ENCODE measurements around the gene WDR45B. TPM values are rescaled to one million over a fixed set of nuclear protein-coding genes. Genes with fewer than 3 reads are reported as not detected.

Gene WDR45B
- total RNA-seq, 4 donors from 2014 or later, result 57.3 to 81.4 (median 74.4) TPM

GRCh38 chr17:82638183-82638773 lies 10.0 kb downstream of the WDR45B start:
- peaks cover 0 to 32% (median 11%) of the 10 kb centered on the region in 4 donors for H3K4me1 ChIP-seq
- WGBS, result 75% methylated on average over 5 of the region's 5 CpGs
- TF ChIP-seq POLR2A (IDR thresholded peaks at IDR 0.05; ENCODE audit: low read depth) (no peak), CTCF (IDR thresholded peaks at IDR 0.05) (no peak), EP300 (IDR thresholded peaks at IDR 0.05) (no peak), POLR2AphosphoS5 (IDR thresholded peaks at IDR 0.05) (no peak)
- H3K36me3 ChIP-seq, result peaks cover 14 to 64% (median 51%) of the 10 kb centered on the region in 4 donors
- no peak overlapping the region for H3K4me3 ChIP-seq
- no peaks in the 10 kb centered on the region for H3K27me3 ChIP-seq
- H3K9me3 ChIP-seq, result no peaks in the 10 kb centered on the region
- intact Hi-C loops (cut with DNase I), result no loop called here
- DNase-seq (ENCODE audit: extremely low spot score), result no peak
- H3K27ac ChIP-seq (replicated peaks in 1 of 4), result no peak overlapping the region

GRCh38 chr17:82636626-82637598 lies 11.3 kb downstream of the WDR45B start:
- Histone ChIP-seq H3K9me3 (no peaks in the 10 kb centered on the region), H3K4me1 (peaks cover 0 to 32% (median 11%) of the 10 kb centered on the region in 4 donors), H3K36me3 (peaks cover 4 to 59% (median 38%) of the 10 kb centered on the region in 4 donors), H3K27ac (replicated peaks in 1 of 4) (no peak overlapping the region), H3K27me3 (no peaks in the 10 kb centered on the region), H3K4me3 (no peak overlapping the region)
- TF ChIP-seq CTCF (IDR thresholded peaks at IDR 0.05) (no peak), POLR2A (IDR thresholded peaks at IDR 0.05; ENCODE audit: low read depth) (no peak), POLR2AphosphoS5 (IDR thresholded peaks at IDR 0.05) (no peak), EP300 (IDR thresholded peaks at IDR 0.05) (no peak)
- DNase-seq (ENCODE audit: extremely low spot score), result no peak
- intact Hi-C loops (cut with DNase I), result no loop called here
- WGBS, result 80% methylated on average over 16 of the region's 16 CpGs

- Histone ChIP-seq H3K9me3 (no peaks in the 10 kb centered on the region), H3K4me1 (peaks cover 0 to 15% (median 5%) of the 10 kb centered on the region in 4 donors), H3K36me3 (peaks cover 0 to 56% (median 41%) of the 10 kb centered on the region in 4 donors), H3K27me3 (no peaks in the 10 kb centered on the region), H3K27ac (replicated peaks in 1 of 4) (no peak overlapping the region), H3K4me3 (no peak overlapping the region)
- no peak for DNase-seq (ENCODE audit: extremely low spot score)
- TF ChIP-seq CTCF (IDR thresholded peaks at IDR 0.05) (no peak), EP300 (IDR thresholded peaks at IDR 0.05) (no peak), POLR2A (IDR thresholded peaks at IDR 0.05; ENCODE audit: low read depth) (no peak)
- intact Hi-C loops (cut with DNase I), result no loop called here
Observed at GRCh38 chr17:82633343-82633742, 14.9 kb downstream of the WDR45B start.

GRCh38 chr17:82632451-82632850 lies 15.8 kb downstream of the WDR45B start:
- intact Hi-C loops (cut with DNase I), result no loop called here
- DNase-seq (ENCODE audit: extremely low spot score), result no peak
- H3K27ac ChIP-seq (replicated peaks in 1 of 4), result no peak overlapping the region
- peaks cover 0 to 11% (median 3%) of the 10 kb centered on the region in 4 donors for H3K4me1 ChIP-seq
- no peak overlapping the region for H3K4me3 ChIP-seq
- 92% methylated on average over 8 of the region's 8 CpGs for WGBS
- H3K27me3 ChIP-seq, result no peaks in the 10 kb centered on the region
- TF ChIP-seq POLR2AphosphoS5 (IDR thresholded peaks at IDR 0.05) (no peak), EP300 (IDR thresholded peaks at IDR 0.05) (no peak), POLR2A (IDR thresholded peaks at IDR 0.05; ENCODE audit: low read depth) (no peak), CTCF (IDR thresholded peaks at IDR 0.05) (no peak)
- no peaks in the 10 kb centered on the region for H3K9me3 ChIP-seq
- peaks cover 2 to 60% (median 49%) of the 10 kb centered on the region in 4 donors for H3K36me3 ChIP-seq

Data from esophagus muscularis mucosa (tissue), 4 donors.